ENCODE measurements around the gene ZNF792. TPM values are rescaled to one million over a fixed set of nuclear protein-coding genes. Genes with fewer than 3 reads are reported as not detected.
"Not testable (repeated sequence)": the region's sequence is repeated elsewhere in the genome, so short reads cannot be mapped to it uniquely, and the experiment has no call there.

Gene ZNF792
- total RNA-seq, 4 donors from 2014 or later = 4.4 to 16.5 (median 10.7) TPM

DNA sequence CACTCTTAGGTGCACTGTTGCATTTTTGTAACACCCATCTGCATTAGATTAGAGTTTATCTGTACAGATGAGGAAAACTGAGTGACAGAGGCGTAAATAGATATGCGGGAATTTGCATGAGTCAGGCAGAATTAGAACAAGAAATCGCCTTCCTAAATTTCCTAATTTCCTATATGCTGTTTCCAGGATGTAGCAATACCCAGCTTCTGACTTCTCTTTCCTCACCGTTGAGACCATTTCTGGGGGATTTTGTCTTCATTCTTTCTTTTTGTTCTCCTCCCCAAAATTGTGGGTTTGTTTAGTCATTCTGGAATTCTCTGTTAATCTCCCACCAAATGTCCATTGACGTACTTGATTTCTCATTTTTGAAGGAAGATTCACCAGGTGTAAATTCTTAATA, 10.6 kb upstream of the ZNF792 start:
- Histone ChIP-seq H3K9me3 (no peaks in the 10 kb centered on the region), H3K4me1 (no peaks in the 10 kb centered on the region), H3K27ac (no peak overlapping the region), H3K27me3 (no peaks in the 10 kb centered on the region), H3K36me3 (no peaks in the 10 kb centered on the region), H3K4me3 (no peak overlapping the region)
- TF ChIP-seq, protein P1, sequence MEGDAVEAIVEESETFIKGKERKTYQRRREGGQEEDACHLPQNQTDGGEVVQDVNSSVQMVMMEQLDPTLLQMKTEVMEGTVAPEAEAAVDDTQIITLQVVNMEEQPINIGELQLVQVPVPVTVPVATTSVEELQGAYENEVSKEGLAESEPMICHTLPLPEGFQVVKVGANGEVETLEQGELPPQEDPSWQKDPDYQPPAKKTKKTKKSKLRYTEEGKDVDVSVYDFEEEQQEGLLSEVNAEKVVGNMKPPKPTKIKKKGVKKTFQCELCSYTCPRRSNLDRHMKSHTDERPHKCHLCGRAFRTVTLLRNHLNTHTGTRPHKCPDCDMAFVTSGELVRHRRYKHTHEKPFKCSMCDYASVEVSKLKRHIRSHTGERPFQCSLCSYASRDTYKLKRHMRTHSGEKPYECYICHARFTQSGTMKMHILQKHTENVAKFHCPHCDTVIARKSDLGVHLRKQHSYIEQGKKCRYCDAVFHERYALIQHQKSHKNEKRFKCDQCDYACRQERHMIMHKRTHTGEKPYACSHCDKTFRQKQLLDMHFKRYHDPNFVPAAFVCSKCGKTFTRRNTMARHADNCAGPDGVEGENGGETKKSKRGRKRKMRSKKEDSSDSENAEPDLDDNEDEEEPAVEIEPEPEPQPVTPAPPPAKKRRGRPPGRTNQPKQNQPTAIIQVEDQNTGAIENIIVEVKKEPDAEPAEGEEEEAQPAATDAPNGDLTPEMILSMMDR (IDR thresholded peaks at IDR 0.05) = no peak
- TF ChIP-seq POLR2A (IDR thresholded peaks at IDR 0.05) = no peak
- intact Hi-C loops (cut with DNase I; ENCODE audit: low total_unique reads) = no loop called here
- DNase-seq = no peak

DNA sequence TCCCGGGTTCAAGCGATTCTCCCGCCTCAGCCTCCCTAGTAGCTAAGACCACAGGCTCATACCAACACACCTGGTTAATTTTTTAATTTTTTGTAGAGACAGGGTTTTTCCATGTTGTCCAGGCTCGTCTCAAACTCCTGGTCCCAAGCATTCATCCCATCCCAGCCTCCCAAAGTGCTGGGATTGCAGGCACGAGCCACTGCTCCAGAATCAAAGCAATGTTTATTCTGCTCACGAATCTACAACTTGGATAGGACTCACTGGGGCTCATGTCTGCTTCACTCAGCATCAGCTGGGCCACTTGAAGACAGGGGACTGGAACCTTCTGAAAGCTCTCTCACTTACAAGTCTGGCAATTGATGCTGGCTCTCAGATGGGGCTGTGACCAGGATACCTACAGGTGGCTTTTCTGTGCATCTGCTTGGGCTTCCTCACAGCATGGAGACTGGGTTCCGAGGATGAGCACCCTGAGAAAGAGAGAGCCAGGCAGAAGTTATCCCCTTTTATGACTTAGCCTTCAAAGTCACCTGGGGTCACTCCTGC, 8.2 kb upstream of the ZNF792 start:
- H3K4me3 ChIP-seq = no peak overlapping the region
- no peaks in the 10 kb centered on the region for H3K4me1 ChIP-seq
- DNase-seq = no peak
- H3K36me3 ChIP-seq = no peaks in the 10 kb centered on the region
- no peak for TF ChIP-seq POLR2A (IDR thresholded peaks at IDR 0.05)
- TF ChIP-seq, protein P1 (IDR thresholded peaks at IDR 0.05) = no peak
- H3K27me3 ChIP-seq = no peaks in the 10 kb centered on the region
- no peaks in the 10 kb centered on the region for H3K9me3 ChIP-seq
- intact Hi-C loops (cut with DNase I; ENCODE audit: low total_unique reads) = no loop called here
- H3K27ac ChIP-seq = no peak overlapping the region

DNA sequence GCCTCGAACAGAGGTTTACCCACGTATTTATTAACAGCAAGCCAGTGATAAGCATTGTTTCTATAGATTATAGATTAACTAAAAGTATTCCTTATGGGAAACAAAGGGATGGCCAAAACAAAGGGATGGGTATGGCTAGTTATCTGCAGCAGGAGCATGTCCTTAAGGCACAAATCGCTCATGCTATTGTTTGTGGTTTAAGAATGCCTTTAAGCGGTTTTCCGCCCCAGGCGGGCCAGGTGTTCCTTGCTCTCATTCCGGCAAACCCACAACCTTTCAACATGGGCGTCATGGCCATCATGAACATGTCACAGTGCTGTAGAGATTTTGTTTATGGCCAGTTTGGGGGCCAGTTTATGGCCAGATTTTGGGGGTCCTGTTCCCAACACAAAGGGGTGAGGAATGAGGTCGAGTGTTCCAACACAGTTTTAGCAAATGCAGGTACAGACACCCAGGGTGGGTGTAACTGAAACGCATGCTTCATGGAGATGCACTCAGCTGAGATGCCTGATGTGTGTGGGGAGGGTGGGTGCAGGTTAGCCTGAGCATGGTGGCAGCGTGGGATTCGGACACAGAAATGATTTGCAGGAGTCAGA, 6.3 kb upstream of the ZNF792 start:
- intact Hi-C loops (cut with DNase I; ENCODE audit: low total_unique reads); H3K27me3 ChIP-seq; DNase-seq; H3K27ac ChIP-seq; H3K4me1 ChIP-seq; H3K9me3 ChIP-seq; H3K4me3 ChIP-seq; H3K36me3 ChIP-seq: not testable (repeated sequence)

DNA sequence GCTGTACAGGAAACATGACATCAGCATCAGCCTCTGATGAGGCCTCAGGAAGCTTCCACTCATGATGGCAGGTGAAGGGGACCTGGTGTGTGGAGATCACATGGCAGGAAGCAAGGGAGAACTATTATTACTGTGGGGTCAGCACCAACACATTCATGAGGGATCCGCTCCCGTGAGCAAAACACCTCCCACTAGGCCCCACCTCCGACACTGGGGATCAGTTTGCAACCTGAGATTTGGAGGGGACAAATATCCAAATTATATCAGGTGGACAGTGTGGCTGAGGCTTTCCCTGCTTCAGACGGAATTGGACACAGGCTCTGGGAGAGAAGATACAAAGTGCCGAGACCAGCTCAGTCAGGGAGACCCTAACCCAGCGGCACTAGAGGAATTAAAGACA, 5.7 kb upstream of the ZNF792 start:
- DNase-seq = no peak
- no peaks in the 10 kb centered on the region for H3K9me3 ChIP-seq
- no peak for TF ChIP-seq POLR2A (IDR thresholded peaks at IDR 0.05)
- TF ChIP-seq, protein P1 (IDR thresholded peaks at IDR 0.05) = no peak
- H3K27me3 ChIP-seq = no peaks in the 10 kb centered on the region
- no peaks in the 10 kb centered on the region for H3K4me1 ChIP-seq
- intact Hi-C loops (cut with DNase I; ENCODE audit: low total_unique reads) = no loop called here
- H3K27ac ChIP-seq = no peak overlapping the region
- no peak overlapping the region for H3K4me3 ChIP-seq
- no peaks in the 10 kb centered on the region for H3K36me3 ChIP-seq

DNA sequence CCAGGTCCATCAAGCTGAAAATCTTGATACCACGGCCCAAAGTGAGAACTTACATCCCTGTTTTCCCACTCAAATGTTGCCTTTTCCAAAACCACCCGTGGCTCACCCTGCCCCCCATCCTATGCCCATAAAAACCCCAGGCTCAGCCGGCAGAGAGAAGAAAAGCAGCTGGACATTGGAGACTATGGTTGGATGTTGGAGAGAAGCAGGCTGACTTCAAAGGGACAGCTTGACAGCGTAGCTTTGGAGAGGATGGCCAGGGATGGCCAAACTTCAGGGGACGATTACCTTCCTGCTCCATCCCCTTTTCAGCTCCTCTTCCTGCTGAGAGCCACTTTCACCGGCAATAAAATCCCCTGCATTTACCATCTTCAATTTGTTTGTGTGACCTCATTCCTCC, 3.5 kb upstream of the ZNF792 start:
- TF ChIP-seq POLR2A (IDR thresholded peaks at IDR 0.05) = no peak
- H3K9me3 ChIP-seq = no peaks in the 10 kb centered on the region
- DNase-seq = no peak
- no peaks in the 10 kb centered on the region for H3K27me3 ChIP-seq
- no peak overlapping the region for H3K4me3 ChIP-seq
- H3K27ac ChIP-seq = no peak overlapping the region
- intact Hi-C loops (cut with DNase I; ENCODE audit: low total_unique reads) = loop anchor here (2.0 kb wide), 1 partner anchor 45 kb away; no protein-coding TSS in a partner anchor
- peaks cover 0 to 6% of the 10 kb centered on the region in 2 donors for H3K4me1 ChIP-seq
- no peaks in the 10 kb centered on the region for H3K36me3 ChIP-seq

DNA sequence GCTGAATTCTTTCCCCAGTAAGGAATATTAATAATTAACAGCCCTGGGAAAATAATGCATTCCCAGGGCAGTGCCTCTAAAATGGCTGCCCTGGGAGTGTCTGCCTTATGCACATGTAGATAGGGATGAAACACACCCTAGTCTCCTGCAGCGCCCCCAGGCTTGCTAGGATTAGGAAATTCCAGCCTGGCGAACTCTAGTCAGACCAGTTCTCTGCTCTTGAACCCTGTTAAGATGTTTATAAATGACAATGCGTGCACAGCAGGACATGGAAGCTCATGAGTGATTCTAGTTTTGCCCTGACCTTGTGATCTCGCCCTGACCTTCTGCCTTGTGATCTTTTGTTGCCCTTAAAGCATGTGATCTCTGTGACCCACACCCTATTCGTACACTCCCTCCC, 1.5 kb upstream of the ZNF792 start:
- H3K27ac ChIP-seq; H3K9me3 ChIP-seq; DNase-seq; intact Hi-C loops (cut with DNase I; ENCODE audit: low total_unique reads); H3K36me3 ChIP-seq; H3K27me3 ChIP-seq; H3K4me1 ChIP-seq; H3K4me3 ChIP-seq: not testable (repeated sequence)

DNA sequence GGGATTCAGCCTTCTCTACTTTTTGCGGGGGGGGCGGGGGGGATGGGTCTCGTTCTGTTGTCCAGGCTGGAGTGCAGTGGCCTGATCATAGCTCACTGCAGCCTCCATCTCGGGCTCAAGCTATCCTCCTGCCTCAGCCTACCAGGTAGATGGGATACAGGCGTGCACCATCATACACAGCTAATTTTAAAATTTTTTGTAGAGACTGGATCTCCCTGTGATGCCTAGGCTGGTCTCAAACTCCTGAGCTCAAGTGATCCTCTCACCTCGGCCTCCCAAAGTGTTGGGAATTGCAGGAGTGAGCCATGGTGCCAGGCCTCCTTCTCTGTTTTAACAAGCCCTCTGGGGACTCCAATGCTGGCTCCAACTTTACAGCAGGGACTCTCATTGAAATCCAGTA, 569 bp upstream of the ZNF792 start:
- no peaks in the 10 kb centered on the region for H3K36me3 ChIP-seq
- DNase-seq = no peak
- peaks cover 0 to 7% of the 10 kb centered on the region in 2 donors for H3K9me3 ChIP-seq
- no peak overlapping the region for H3K27ac ChIP-seq
- intact Hi-C loops (cut with DNase I; ENCODE audit: low total_unique reads) = no loop called here
- peaks cover 0 to 6% of the 10 kb centered on the region in 2 donors for H3K4me1 ChIP-seq
- no peaks in the 10 kb centered on the region for H3K27me3 ChIP-seq
- TF ChIP-seq POLR2A (IDR thresholded peaks at IDR 0.05) = no peak
- TF ChIP-seq, protein P1 (IDR thresholded peaks at IDR 0.05) = no peak
- H3K4me3 ChIP-seq = no peak overlapping the region
